Esophagus squamous epithelium (tissue), 5 donors: ENCODE measurements around the gene PTPRM. TPM values are rescaled to one million over a fixed set of nuclear protein-coding genes. Genes with fewer than 3 reads are reported as not detected.

Source experiments
- DNase-seq: peaks from one replicate; lab custom pipeline; 2025; lab: John Stamatoyannopoulos, UW
- H3K27ac ChIP-seq, 4 donors: fragments of 200-600 bp; sonication (generic); one replicate each; pipeline ENCODE4 v1.5.1; 2016 to 2019; ENCODE audit warnings: mild to moderate bottlenecking in 1 of 4
- H3K27me3 ChIP-seq, 4 donors: fragments of 200-600 bp; sonication (generic); 1 replicate in 3 of 4; 2 replicates in 1 of 4; pipeline versions ENCODE4 v1.5.1 to v1.6.0; 2017 to 2021; ENCODE audit warnings: antibody characterized with exemption in 1 of 4
- H3K36me3 ChIP-seq, 3 donors: fragments of 200-600 bp; sonication (generic); one replicate each; pipeline ENCODE4 v1.5.1; 2016 to 2019
- H3K4me1 ChIP-seq, 3 donors: fragments of 200-600 bp; sonication (generic); one replicate each; pipeline ENCODE4 v1.5.1; 2017 to 2019
- H3K4me3 ChIP-seq, 4 donors: fragments of 200-600 bp; sonication (generic); 1 replicate in 3 of 4; 2 replicates in 1 of 4; pipeline ENCODE4 v1.5.1; 2016 to 2019; ENCODE audit warnings: mild to moderate bottlenecking in 2 of 4, moderate library complexity in 1 of 4
- H3K9me3 ChIP-seq, 3 donors: fragments of 200-600 bp; sonication (generic); one replicate each; pipeline ENCODE4 v1.5.1; 2016 to 2019
- POLR2A ChIP-seq, 4 donors: fragments of 450-650 bp; IDR thresholded peaks; one replicate each; pipeline ENCODE4 v1.6.1; 2017; ENCODE audit warnings: antibody characterized with exemption in 4 of 4, mild to moderate bottlenecking in 4 of 4, moderate library complexity in 3 of 4
- WGBS, 2 donors: methylation state at CpG; one replicate each; pipeline ENCODE4 v1.1.5; 2018; 5-methylcytosine and 5-hydroxymethylcytosine counted together
- intact Hi-C: fragments of 100-400 bp; cut with DNase I; formaldehyde crosslinking; loops from one replicate; pipeline ENCODE4 v1.15.0; 2022
- total RNA-seq, 4 donors: library from RNA; depleted of rRNA; stranded (reverse); fragments of >200 nt; gene quantifications; one replicate each; pipeline ENCODE4 v1.1.0, GENCODE V29; 2016
- TF ChIP-seq, protein P1 (sequence below), 6 experiments: fragments of 450-650 bp in 4 of 6; fragments of 200-600 bp in 2 of 6; sonication (generic) in 2 of 6; IDR thresholded peaks; one replicate each; pipeline ENCODE4 v1.5.1; 2016 to 2019; ENCODE audit warnings: antibody characterized with exemption in 6 of 6, mild to moderate bottlenecking in 4 of 6, moderate library complexity in 4 of 6
- donor health status: DM: yes; HTN: yes; CAD: no.

Gene PTPRM
- total RNA-seq, 4 donors from 2014 or later: 6.5 to 38.7 (median 11.1) TPM

DNA sequence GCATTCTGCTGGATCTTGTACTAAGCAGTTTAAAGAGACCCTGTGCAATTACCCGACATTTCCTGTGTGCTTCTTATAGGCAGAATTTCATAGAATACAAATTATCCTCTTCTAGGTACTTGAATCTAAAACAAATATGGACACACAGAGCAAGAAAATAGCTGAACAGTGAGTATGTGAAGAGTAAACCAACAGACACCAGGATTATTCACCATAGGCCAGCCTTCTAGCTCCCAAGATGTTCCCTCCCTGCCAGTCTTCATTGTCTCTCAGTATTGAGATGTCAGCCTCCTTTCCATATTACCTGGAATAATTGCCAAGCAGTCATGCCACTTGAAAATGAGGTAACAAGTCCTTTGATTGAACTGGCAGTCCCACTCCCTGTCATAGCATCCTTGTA is 187.1 kb downstream of the PTPRM start:
- no peaks in the 10 kb centered on the region for H3K27me3 ChIP-seq
- H3K4me3 ChIP-seq: no peak overlapping the region
- intact Hi-C loops: no loop called here
- 83 to 85% methylated on average over 1 of the region's 1 CpG for WGBS, 2 donors
- H3K27ac ChIP-seq: peak overlapping the region in 2 of 4 donors; percentile 36 to 59
- no peaks in the 10 kb centered on the region for H3K9me3 ChIP-seq
- TF ChIP-seq POLR2A (IDR thresholded peaks at IDR 0.05): no peak
- TF ChIP-seq, protein P1, sequence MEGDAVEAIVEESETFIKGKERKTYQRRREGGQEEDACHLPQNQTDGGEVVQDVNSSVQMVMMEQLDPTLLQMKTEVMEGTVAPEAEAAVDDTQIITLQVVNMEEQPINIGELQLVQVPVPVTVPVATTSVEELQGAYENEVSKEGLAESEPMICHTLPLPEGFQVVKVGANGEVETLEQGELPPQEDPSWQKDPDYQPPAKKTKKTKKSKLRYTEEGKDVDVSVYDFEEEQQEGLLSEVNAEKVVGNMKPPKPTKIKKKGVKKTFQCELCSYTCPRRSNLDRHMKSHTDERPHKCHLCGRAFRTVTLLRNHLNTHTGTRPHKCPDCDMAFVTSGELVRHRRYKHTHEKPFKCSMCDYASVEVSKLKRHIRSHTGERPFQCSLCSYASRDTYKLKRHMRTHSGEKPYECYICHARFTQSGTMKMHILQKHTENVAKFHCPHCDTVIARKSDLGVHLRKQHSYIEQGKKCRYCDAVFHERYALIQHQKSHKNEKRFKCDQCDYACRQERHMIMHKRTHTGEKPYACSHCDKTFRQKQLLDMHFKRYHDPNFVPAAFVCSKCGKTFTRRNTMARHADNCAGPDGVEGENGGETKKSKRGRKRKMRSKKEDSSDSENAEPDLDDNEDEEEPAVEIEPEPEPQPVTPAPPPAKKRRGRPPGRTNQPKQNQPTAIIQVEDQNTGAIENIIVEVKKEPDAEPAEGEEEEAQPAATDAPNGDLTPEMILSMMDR (IDR thresholded peaks at IDR 0.05): no peak
- DNase-seq: no peak
- H3K4me1 ChIP-seq: peaks cover 0 to 19% (median 14%) of the 10 kb centered on the region in 3 donors
- H3K36me3 ChIP-seq: no peaks in the 10 kb centered on the region

DNA sequence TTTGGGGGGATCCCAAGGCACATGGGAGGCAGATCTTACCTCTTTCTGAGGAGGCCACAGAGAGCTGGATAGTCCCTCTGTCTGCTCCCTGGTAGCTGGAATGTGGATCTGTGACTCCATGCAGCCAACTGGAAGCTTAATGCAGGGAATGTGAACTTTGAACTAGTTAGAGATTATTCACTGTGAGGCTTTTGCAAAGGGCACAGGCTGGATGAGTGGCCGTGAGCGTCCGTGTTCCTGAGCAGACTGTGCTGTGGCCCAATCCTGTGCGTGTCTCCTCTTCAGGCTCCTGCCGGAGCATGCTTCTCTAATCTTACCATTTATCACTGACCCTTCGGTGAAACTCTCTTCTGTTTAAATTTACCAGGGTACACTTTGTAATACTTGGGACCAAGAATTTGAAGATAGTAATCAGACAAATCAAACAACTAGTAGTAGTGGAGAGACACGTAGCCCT is 187.6 kb downstream of the PTPRM start:
- no peaks in the 10 kb centered on the region for H3K9me3 ChIP-seq
- no peak overlapping the region for H3K4me3 ChIP-seq
- intact Hi-C loops: no loop called here
- H3K36me3 ChIP-seq: no peaks in the 10 kb centered on the region
- DNase-seq: no peak
- no peak for TF ChIP-seq POLR2A (IDR thresholded peaks at IDR 0.05)
- TF ChIP-seq, protein P1 (IDR thresholded peaks at IDR 0.05): no peak
- H3K27me3 ChIP-seq: no peaks in the 10 kb centered on the region
- 71 to 88% methylated on average over 5 to 6 of the region's 7 CpGs for WGBS, 2 donors
- peak overlapping the region in 2 of 4 donors; percentile 42 to 59 for H3K27ac ChIP-seq
- peaks cover 0 to 14% (median 9%) of the 10 kb centered on the region in 3 donors for H3K4me1 ChIP-seq

DNA sequence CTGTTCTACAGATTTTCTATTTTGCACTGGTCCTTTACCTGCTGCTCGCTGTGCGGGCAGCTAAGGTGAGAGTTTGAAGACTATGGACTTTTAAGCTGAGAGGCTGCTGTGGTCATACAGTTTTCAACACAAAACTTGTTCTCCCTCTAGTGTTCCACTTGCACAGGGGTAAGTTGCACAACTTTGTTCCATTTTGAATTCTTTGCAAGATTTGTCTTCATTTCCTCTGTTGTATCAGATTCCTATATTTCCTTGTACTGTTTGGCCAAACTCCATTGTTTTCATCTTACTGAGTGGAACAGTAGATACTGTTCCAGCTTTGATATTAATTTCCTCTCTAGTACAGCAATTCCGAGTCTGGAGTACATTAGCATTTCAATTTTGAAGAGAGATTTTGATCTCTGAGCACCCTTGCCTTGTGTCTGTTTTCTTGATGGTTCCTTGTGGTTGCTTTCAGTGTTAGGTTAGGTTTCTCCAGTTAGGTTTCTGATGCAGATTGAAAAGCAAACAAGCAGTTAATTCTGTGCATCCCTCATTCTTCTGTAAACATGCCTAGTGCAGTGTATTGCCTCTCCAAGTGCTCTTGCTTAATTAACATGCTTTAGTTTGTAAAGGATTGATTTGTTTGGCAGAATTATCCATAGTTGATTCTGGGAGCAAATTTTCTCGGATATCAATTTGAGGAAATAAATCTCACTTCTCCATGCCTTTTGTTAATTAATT is 188.8 kb downstream of the PTPRM start:
- 69 to 78% methylated on average over 4 of the region's 4 CpGs for WGBS, 2 donors
- DNase-seq: no peak
- no peaks in the 10 kb centered on the region for H3K9me3 ChIP-seq

DNA sequence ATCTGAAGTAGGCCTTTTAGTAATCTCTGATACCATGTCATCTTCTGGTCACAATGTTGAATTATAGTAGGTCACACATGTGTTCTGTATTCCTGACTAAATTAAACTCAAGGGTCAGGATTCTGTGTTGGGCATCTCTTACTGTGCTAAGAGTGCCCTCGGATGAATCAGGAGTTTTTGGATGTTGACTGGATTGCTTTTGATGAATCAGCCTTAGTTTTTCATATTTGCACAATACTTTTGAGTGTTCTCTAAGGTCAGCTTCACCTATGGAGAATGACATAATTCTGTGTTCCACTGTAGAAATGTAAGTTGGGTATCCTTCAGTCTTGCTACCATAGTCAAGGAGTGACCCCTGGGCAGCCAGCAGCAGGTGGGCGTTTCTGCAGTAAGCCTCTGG is 190.1 kb downstream of the PTPRM start:
- intact Hi-C loops: no loop called here
- WGBS, 2 donors: 75 to 81% methylated on average over 2 of the region's 2 CpGs
- H3K27ac ChIP-seq: no peak overlapping the region
- H3K4me3 ChIP-seq: no peak overlapping the region
- TF ChIP-seq, protein P1 (IDR thresholded peaks at IDR 0.05): no peak
- no peak for TF ChIP-seq POLR2A (IDR thresholded peaks at IDR 0.05)
- H3K9me3 ChIP-seq: no peaks in the 10 kb centered on the region
- no peak for DNase-seq
- no peaks in the 10 kb centered on the region for H3K36me3 ChIP-seq
- peaks cover 0 to 6% (median 6%) of the 10 kb centered on the region in 3 donors for H3K4me1 ChIP-seq
- H3K27me3 ChIP-seq: no peaks in the 10 kb centered on the region

More for the DNA sequence above, 188.8 kb downstream of the PTPRM start:
- TF ChIP-seq POLR2A (IDR thresholded peaks at IDR 0.05): no peak
- TF ChIP-seq, protein P1 (IDR thresholded peaks at IDR 0.05): peak in 4 of 6 experiments; percentile 8 to 31 (median 20)
- no peaks in the 10 kb centered on the region for H3K36me3 ChIP-seq
- H3K4me3 ChIP-seq: no peak overlapping the region
- intact Hi-C loops: no loop called here
- peak overlapping the region in 3 of 4 donors; percentile 40 to 59 (median 42) for H3K27ac ChIP-seq
- H3K27me3 ChIP-seq: no peaks in the 10 kb centered on the region
- H3K4me1 ChIP-seq: peaks cover 0 to 6% (median 6%) of the 10 kb centered on the region in 3 donors

DNA sequence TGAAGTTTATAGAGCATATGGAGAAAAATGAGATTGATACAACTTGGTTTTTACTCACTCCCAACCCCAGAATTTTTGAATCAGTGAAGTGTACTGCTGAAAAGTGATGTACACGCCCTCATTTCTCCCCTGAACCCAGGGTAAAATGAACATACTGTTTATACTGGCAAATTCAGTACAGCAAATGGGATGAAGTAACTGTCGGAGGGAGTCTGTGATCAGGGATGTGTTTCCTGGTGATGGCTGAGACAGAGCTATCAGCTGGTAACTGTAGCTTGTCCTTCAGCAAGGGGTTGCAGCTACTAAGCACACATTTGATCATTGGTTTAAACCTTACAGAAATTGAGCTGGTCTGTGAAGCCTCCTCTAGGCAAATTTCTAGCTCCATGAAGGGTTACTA is 191.6 kb downstream of the PTPRM start:
- no peak for TF ChIP-seq POLR2A (IDR thresholded peaks at IDR 0.05)
- TF ChIP-seq, protein P1 (IDR thresholded peaks at IDR 0.05): no peak
- H3K4me1 ChIP-seq: peaks cover 0 to 6% (median 6%) of the 10 kb centered on the region in 3 donors
- DNase-seq: no peak
- H3K9me3 ChIP-seq: no peaks in the 10 kb centered on the region
- no peak overlapping the region for H3K4me3 ChIP-seq
- WGBS, 2 donors: 60 to 62% methylated on average over 2 of the region's 2 CpGs
- H3K27me3 ChIP-seq: no peaks in the 10 kb centered on the region
- H3K36me3 ChIP-seq: no peaks in the 10 kb centered on the region
- intact Hi-C loops: no loop called here
- H3K27ac ChIP-seq: no peak overlapping the region
